Immature natural killer cell (primary cell): ENCODE data around the gene ABLIM2. TPM values are rescaled to one million over a fixed set of nuclear protein-coding genes. Genes with fewer than 3 reads are reported as not detected.

Experiments used
- DNase-seq, 3 donors: peaks; one replicate each; pipeline ENCODE4 v3.0.0; 2022; ENCODE audit warnings: mixed read lengths in 1 of 3
- H3K27ac Mint-ChIP-seq, 6 donors: one replicate each; pipeline ENCODE4 v1.8.0; 2020; ENCODE audit warnings: mixed read lengths in 6 of 6, mild to moderate bottlenecking in 5 of 6, inconsistent platforms in 4 of 6, moderate library complexity in 3 of 6
- H3K27me3 Mint-ChIP-seq, 3 donors: one replicate each; pipeline ENCODE4 v1.8.0; 2020 to 2021; ENCODE audit warnings: low read depth in 3 of 3, mild to moderate bottlenecking in 3 of 3, mixed read lengths in 3 of 3, moderate library complexity in 3 of 3, inconsistent platforms in 1 of 3
- H3K36me3 Mint-ChIP-seq, 3 donors: one replicate each; pipeline ENCODE4 v1.8.0; 2020; ENCODE audit warnings: mixed read lengths in 3 of 3, inconsistent platforms in 2 of 3, mild to moderate bottlenecking in 2 of 3
- H3K4me1 Mint-ChIP-seq, 2 donors: one replicate each; pipeline ENCODE4 v1.8.0; 2020; ENCODE audit warnings: inconsistent platforms in 2 of 2, mild to moderate bottlenecking in 2 of 2, mixed read lengths in 2 of 2, moderate library complexity in 1 of 2
- H3K4me3 Mint-ChIP-seq, 5 donors: one replicate each; pipeline ENCODE4 v1.8.0; 2020; ENCODE audit warnings: mild to moderate bottlenecking in 5 of 5, mixed read lengths in 5 of 5, inconsistent platforms in 3 of 5, moderate library complexity in 3 of 5
- H3K9me3 Mint-ChIP-seq, 6 donors: one replicate each; pipeline ENCODE4 v1.8.0; 2020; ENCODE audit warnings: mild to moderate bottlenecking in 6 of 6, mixed read lengths in 6 of 6, inconsistent platforms in 4 of 6, moderate library complexity in 3 of 6
- polyA plus RNA-seq, 3 donors: library from polyadenylated mRNA; unstranded; fragments of 300-500 nt; fragmentation: Illumina TruSeq; gene quantifications; one replicate each; pipeline ENCODE4 v1.2.3, GENCODE V29; 2021

Gene ABLIM2
- polyA plus RNA-seq, 3 donors from 2014 or later, result 0.27 to 4.1 (median 0.43) TPM

- H3K4me3 Mint-ChIP-seq, result no peak overlapping the region
- no peak overlapping the region for H3K27ac Mint-ChIP-seq
- H3K4me1 Mint-ChIP-seq, result peaks cover 0 to 3% of the 10 kb centered on the region in 2 donors
- H3K27me3 Mint-ChIP-seq, result peaks cover 2 to 14% (median 3%) of the 10 kb centered on the region in 3 donors
- peaks cover 0 to 14% (median 7%) of the 10 kb centered on the region in 6 donors for H3K9me3 Mint-ChIP-seq
- no peaks in the 10 kb centered on the region for H3K36me3 Mint-ChIP-seq
- DNase-seq, result no peak
These were observed 6.8 kb upstream of the ABLIM2 start for GRCh38 chr4:8165374-8165896.

GRCh38 chr4:8164687-8165086, 6.1 kb upstream of the ABLIM2 start:
- Mint-ChIP-seq H3K27ac (no peak overlapping the region), H3K36me3 (no peaks in the 10 kb centered on the region), H3K9me3 (peaks cover 0 to 14% (median 7%) of the 10 kb centered on the region in 6 donors), H3K4me1 (peaks cover 4 to 11% of the 10 kb centered on the region in 2 donors), H3K4me3 (no peak overlapping the region), H3K27me3 (peaks cover 2 to 14% (median 3%) of the 10 kb centered on the region in 3 donors)
- no peak for DNase-seq

- peaks cover 2 to 10% (median 3%) of the 10 kb centered on the region in 3 donors for H3K27me3 Mint-ChIP-seq
- no peak overlapping the region for H3K4me3 Mint-ChIP-seq
- H3K27ac Mint-ChIP-seq, result no peak overlapping the region
- H3K4me1 Mint-ChIP-seq, result peaks cover 7 to 14% of the 10 kb centered on the region in 2 donors
- DNase-seq, result no peak
- peaks cover 0 to 14% (median 7%) of the 10 kb centered on the region in 6 donors for H3K9me3 Mint-ChIP-seq
- no peaks in the 10 kb centered on the region for H3K36me3 Mint-ChIP-seq
These were observed 5.6 kb upstream of the ABLIM2 start for GRCh38 chr4:8164194-8164565.

- no peak overlapping the region for H3K4me3 Mint-ChIP-seq
- H3K27ac Mint-ChIP-seq, result no peak overlapping the region
- peaks cover 11 to 20% of the 10 kb centered on the region in 2 donors for H3K4me1 Mint-ChIP-seq
- no peaks in the 10 kb centered on the region for H3K36me3 Mint-ChIP-seq
- H3K27me3 Mint-ChIP-seq, result peaks cover 3 to 13% (median 6%) of the 10 kb centered on the region in 3 donors
- peaks cover 0 to 12% (median 6%) of the 10 kb centered on the region in 6 donors for H3K9me3 Mint-ChIP-seq
- DNase-seq, result no peak
These were observed 5.0 kb upstream of the ABLIM2 start for GRCh38 chr4:8163436-8164193.

GRCh38 chr4:8163026-8163425, 4.4 kb upstream of the ABLIM2 start:
- Mint-ChIP-seq H3K27me3 (peaks cover 3 to 13% (median 6%) of the 10 kb centered on the region in 3 donors), H3K27ac (no peak overlapping the region), H3K36me3 (no peaks in the 10 kb centered on the region), H3K4me3 (no peak overlapping the region), H3K4me1 (peaks cover 11 to 20% of the 10 kb centered on the region in 2 donors), H3K9me3 (peaks cover 0 to 6% (median 1%) of the 10 kb centered on the region in 6 donors)
- no peak for DNase-seq

- H3K4me1 Mint-ChIP-seq, result peaks cover 11 to 20% of the 10 kb centered on the region in 2 donors
- H3K4me3 Mint-ChIP-seq, result no peak overlapping the region
- H3K9me3 Mint-ChIP-seq, result peaks cover 0 to 2% (median under 1%) of the 10 kb centered on the region in 6 donors
- DNase-seq, result no peak
- H3K36me3 Mint-ChIP-seq, result no peaks in the 10 kb centered on the region
- no peak overlapping the region for H3K27ac Mint-ChIP-seq
- peaks cover 1 to 11% (median 6%) of the 10 kb centered on the region in 3 donors for H3K27me3 Mint-ChIP-seq
These were observed 4.0 kb upstream of the ABLIM2 start for GRCh38 chr4:8162625-8163024.

GRCh38 chr4:8160572-8160971, 2.0 kb upstream of the ABLIM2 start:
- H3K4me3 Mint-ChIP-seq, result peak overlapping the region; percentile 21 to 81 (median 72)
- no peak for DNase-seq
- no peaks in the 10 kb centered on the region for H3K36me3 Mint-ChIP-seq
- H3K27me3 Mint-ChIP-seq, result peaks cover under 1 to 12% (median 6%) of the 10 kb centered on the region in 3 donors
- H3K27ac Mint-ChIP-seq, result peak overlapping the region in 1 of 6 donors; percentile 40
- H3K4me1 Mint-ChIP-seq, result peaks cover 11 to 20% of the 10 kb centered on the region in 2 donors
- H3K9me3 Mint-ChIP-seq, result peaks cover 0 to 2% (median 0%) of the 10 kb centered on the region in 6 donors

- Mint-ChIP-seq H3K36me3 (no peaks in the 10 kb centered on the region), H3K4me1 (peaks cover 11 to 20% of the 10 kb centered on the region in 2 donors), H3K4me3 (peak overlapping the region; percentile 61 to 73 (median 67)), H3K27me3 (peaks cover 2 to 12% (median 6%) of the 10 kb centered on the region in 3 donors), H3K27ac (no peak overlapping the region), H3K9me3 (peaks cover 0 to 2% (median 0%) of the 10 kb centered on the region in 6 donors)
- DNase-seq, result no peak
These were observed 1.6 kb upstream of the ABLIM2 start for GRCh38 chr4:8160233-8160560.

- no peak for DNase-seq
- Mint-ChIP-seq H3K27ac (no peak overlapping the region), H3K36me3 (no peaks in the 10 kb centered on the region), H3K4me1 (peaks cover 11 to 20% of the 10 kb centered on the region in 2 donors), H3K9me3 (peaks cover 0 to 2% (median 0%) of the 10 kb centered on the region in 6 donors), H3K27me3 (peaks cover 2 to 12% (median 6%) of the 10 kb centered on the region in 3 donors), H3K4me3 (peak overlapping the region; percentile 61 to 73 (median 67))
These were observed 1.1 kb upstream of the ABLIM2 start for GRCh38 chr4:8159537-8160232.

- Mint-ChIP-seq H3K9me3 (peaks cover 0 to 2% (median 0%) of the 10 kb centered on the region in 6 donors), H3K4me1 (peaks cover 11 to 20% of the 10 kb centered on the region in 2 donors), H3K36me3 (no peaks in the 10 kb centered on the region), H3K27me3 (peaks cover 2 to 10% (median 6%) of the 10 kb centered on the region in 3 donors), H3K27ac (no peak overlapping the region), H3K4me3 (peak overlapping the region; percentile 27 to 73 (median 57))
- DNase-seq, result peak in 1 of 3 donors; percentile 8
These were observed 486 bp downstream of the ABLIM2 start for GRCh38 chr4:8157944-8158709.

- Mint-ChIP-seq H3K27me3 (peaks cover 2 to 10% (median 6%) of the 10 kb centered on the region in 3 donors), H3K27ac (no peak overlapping the region), H3K4me1 (peaks cover 11 to 20% of the 10 kb centered on the region in 2 donors), H3K4me3 (peak overlapping the region; percentile 23 to 61 (median 43)), H3K36me3 (no peaks in the 10 kb centered on the region), H3K9me3 (peaks cover 0 to 2% (median 0%) of the 10 kb centered on the region in 6 donors)
- no peak for DNase-seq
These were observed 1.1 kb downstream of the ABLIM2 start for GRCh38 chr4:8157496-8157895.

GRCh38 chr4:8156617-8157016, 2.0 kb downstream of the ABLIM2 start:
- Mint-ChIP-seq H3K4me3 (peak overlapping the region in 1 of 5 donors; percentile 61), H3K36me3 (no peaks in the 10 kb centered on the region), H3K27me3 (peaks cover 2 to 10% (median 6%) of the 10 kb centered on the region in 3 donors), H3K4me1 (peaks cover 11 to 20% of the 10 kb centered on the region in 2 donors), H3K27ac (no peak overlapping the region), H3K9me3 (peaks cover 0 to 2% (median 0%) of the 10 kb centered on the region in 6 donors)
- DNase-seq, result no peak
